Stimulated activated CD8-positive, alpha-beta memory T cell treated with anti-CD3 and anti-CD28 coated beads, Interleukin-4, amount 100 ng/mL, for 48 hours (primary cell): ENCODE data around the gene MINDY2.
"Not testable (repeated sequence)": the region's sequence is repeated elsewhere in the genome, so short reads cannot be mapped to it uniquely, and the experiment has no call there.

Experiments
- DNase-seq: peaks from one replicate; pipeline ENCODE4 v3.0.0-alpha.2; 2020

The MINDY2 gene

GRCh38 chr15:58833681-58834426 is 62.8 kb downstream of the MINDY2 start:
- DNase-seq, result not testable (repeated sequence)

DNA sequence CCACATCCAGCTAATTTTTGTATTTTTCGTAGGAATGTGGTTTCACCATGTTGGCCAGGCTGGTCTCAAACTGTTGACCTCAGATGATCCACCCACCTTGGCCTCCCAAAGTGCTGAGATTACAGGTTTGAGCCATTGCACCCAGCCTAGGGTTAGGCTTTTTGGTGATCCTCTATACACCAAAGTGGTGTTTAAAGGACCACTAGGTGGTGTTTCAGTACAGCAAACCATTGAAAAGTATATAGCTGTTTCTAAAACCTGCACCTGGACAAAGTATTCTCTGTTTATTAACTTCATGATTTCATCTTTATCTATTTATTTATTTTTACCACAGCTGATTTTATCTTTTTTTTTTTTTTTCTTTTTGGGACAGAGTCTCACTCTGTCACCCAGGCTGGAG is 68.4 kb downstream of the MINDY2 start:
- no peak for DNase-seq

GRCh38 chr15:58840048-58840447 is 68.9 kb downstream of the MINDY2 start:
- no peak for DNase-seq

DNA sequence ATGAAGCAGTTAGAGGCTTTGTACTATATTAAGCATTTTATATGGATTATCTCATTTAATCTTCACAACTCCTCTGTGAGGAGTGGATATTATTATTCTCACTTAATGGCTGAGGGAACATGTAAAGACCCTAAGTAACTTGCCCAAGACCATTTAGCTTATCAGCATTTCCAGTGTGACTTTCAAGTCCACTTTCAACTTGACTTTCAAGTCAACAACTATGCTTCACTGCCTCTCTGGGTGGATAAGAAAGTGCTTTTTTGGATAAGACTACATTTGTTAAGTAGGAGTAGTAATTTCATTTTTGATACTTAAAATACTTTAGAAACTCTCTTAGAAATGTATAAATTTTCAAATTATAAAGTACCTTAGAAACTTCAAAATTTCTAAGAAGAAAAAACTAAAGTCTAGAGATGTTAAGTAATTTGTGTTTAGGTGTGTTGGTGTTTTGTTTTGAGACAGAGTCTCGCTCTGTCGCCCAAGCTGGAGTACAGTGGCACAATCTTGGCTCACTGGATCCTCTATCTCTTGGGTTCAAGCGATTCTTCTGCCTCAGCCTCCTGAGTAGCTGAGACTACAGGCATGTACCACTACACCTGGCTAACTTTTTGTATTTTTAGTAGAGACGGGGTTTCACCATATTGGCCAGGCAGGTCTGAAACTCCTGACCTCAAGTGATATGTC is 71.8 kb downstream of the MINDY2 start:
- no peak for DNase-seq

DNA sequence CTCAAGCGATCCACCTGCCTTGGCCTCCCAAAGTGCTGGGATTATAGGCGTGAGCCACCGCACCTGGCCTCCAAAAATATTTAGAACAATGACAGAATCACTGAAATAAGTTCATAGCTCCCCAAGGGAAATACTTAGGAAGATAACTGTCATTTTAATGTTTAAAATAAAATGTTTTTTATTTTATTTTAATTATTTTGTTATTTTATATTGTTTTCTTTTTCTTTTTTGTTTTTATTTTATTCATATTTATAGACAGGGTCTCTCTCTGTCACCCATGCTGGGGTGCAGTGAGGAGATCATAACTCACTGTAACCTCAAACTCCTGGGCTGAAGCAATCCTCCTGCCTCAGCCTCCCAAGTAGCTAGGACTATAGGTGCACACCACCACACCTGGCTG is 80.1 kb downstream of the MINDY2 start:
- not testable (repeated sequence) for DNase-seq

DNA sequence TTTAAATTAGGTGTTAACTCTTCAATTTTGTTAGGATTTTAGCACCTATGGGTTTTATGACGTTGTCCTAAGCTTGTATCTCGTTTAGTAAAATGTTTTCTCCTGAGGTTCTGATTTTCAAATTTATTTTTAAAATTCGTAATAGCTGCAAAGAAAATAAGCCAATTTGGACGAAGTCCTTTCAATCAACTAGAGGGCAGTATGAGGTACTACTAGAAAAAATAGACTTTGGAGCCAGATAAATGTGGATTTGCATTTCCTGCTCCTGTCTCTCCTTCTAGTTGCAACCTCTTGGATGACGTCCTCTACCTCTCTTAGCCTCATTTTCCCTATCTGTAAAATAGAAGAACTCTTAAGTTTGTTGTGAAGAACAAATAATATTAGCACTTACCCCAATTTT is 81.2 kb downstream of the MINDY2 start:
- DNase-seq, result no peak

DNA sequence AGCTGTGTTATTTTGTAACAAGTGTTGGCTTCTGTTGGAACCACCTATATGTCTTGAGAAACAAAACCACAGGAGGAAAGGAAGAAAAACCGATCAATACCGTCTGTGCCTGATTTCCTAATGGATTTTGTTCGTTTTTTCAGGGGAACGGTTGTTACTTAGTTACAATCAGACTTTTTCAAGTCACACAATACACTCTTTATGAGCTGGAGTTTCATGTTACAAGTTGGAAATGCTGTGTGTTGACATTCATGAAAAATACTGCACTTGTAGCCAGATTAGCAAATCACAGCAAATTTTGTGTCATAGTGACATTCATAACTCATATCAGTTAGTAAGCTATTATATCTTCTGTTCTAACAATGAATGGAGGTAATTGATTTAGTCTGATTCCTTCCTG is 83.5 kb downstream of the MINDY2 start:
- DNase-seq, result no peak

GRCh38 chr15:58856086-58856485 is 85.0 kb downstream of the MINDY2 start:
- DNase-seq, result no peak

- not testable (repeated sequence) for DNase-seq
Observed at GRCh38 chr15:58856621-58857020, 85.5 kb downstream of the MINDY2 start.

- no peak for DNase-seq
Observed at GRCh38 chr15:58862326-58862725, 91.2 kb downstream of the MINDY2 start.

- DNase-seq, result no peak
Observed at GRCh38 chr15:58864602-58865424, 93.7 kb downstream of the MINDY2 start.

GRCh38 chr15:58865425-58865880 is 94.4 kb downstream of the MINDY2 start:
- no peak for DNase-seq

DNA sequence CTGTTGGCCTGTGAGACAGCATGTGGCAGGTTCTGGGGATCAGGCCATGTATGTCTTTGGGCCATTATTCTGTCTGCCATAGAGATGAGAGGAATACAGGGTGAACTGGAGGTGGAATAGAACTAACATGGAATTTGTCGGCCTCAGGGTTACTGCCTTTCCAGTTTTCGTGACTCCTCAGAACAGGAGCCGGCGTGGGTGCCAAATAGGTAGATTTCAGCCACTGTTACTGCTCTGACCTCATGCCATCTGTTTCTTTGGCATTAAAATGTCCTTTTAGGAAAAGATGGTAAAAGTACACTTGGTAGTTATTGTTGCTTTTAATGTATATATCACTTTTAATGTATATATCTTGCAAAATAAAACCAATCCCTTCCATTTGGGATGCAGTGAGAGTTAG is 96.8 kb downstream of the MINDY2 start:
- DNase-seq, result no peak

- no peak for DNase-seq
Observed at GRCh38 chr15:58870451-58870850, 99.3 kb downstream of the MINDY2 start.

DNA sequence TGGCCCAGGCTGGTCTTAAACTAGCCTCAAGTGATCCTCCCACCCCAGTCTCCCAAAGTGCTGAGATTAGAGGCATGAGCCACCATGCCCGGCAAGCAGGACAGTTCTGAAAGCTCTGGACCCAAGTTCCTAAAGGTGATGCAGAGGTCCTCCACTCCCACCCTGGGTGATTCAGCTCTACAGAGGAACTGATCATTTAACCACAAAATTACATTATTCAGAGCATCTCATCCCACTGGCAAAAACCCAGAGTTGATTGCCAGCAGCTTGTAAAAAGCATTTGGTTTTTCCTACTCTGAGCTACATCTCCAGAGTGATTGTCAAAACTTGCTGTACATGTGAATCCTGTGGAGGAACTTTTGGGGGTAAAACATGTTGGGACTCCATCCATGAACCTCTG is 102.2 kb downstream of the MINDY2 start:
- DNase-seq, result no peak

DNA sequence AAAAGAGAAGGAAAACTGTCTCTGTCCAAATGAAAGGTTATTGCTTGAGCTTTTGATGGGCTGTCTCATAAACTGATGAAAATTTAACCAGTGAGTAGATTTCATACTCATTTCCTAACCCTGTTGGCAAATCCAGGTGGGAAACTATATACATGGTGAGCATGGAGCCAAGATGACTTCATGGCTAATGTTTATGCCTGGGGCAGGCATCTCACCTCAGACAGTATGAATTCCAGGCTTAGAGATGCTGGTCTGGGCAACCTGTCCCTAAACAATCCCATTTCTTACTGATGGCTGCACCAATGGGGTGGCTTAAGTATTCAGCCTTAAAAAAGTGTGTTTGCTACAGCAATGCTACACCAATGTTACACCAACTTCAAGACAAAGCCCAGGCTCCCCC is 104.2 kb downstream of the MINDY2 start:
- DNase-seq, result no peak

- DNase-seq, result no peak
Observed at GRCh38 chr15:58876306-58877106, 105.4 kb downstream of the MINDY2 start.

GRCh38 chr15:58877999-58878825 is 107.1 kb downstream of the MINDY2 start:
- DNase-seq, result no peak

DNA sequence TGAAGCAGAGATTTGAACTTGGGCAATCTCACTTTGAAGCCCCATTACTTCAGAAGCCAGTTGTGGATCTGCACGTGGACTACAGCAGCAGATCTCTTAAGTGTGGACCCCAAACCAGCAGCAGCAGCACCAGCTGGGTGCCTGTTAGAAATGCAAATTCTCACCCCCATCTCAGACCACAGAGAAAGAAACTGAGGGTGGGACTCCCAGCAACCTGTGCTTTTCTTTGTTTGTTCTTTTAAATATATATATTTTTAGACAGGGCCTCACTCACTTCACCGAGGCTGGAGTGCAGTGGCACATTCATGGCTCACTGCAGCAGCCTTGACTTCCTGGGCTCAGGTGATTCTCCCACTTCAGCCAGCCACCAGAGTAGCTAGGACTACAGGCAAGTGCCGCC is 109.2 kb downstream of the MINDY2 start:
- no peak for DNase-seq

DNA sequence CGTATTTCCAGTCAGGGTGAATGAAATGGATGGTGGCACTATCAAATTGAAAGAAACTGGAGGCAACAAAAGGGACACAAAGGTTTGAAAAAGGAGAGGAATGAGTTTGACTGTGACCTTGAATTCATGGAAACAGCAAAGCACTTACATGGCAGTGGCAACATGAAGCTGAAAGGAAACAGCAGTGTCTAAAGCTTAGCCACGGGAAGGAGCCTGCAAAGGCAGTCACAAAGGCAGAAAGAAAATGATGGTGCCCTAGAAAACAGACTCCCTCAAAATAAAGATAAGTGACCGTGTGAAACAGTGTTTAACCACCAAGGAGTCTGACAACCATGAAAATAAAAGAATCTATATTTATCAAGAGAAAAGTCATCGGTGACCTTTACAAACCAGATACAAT is 111.1 kb downstream of the MINDY2 start:
- no peak for DNase-seq

GRCh38 chr15:58883926-58884325 is 112.8 kb downstream of the MINDY2 start:
- not testable (repeated sequence) for DNase-seq

DNA sequence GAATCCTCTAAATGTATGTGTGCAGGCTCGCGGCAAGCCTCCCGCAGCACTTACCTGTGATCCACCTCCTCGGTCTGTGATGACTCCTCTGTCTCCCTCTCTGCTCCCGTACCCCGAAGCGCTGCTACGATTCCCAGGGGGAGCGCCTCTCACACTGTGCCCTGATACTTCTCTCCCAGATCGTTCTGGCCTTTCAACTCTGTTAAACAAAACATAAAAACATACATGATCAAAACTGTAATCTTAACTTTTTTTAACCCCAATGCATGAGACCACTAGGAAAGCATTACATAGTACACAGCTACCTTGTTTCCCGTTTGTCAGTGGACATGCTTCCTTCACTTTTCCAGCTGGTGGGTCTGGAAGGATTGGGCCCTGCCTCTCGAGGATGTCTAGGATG is 115.8 kb downstream of the MINDY2 start:
- no peak for DNase-seq
